DOHH2 (cell line): ENCODE data around the gene SPTAN1.

Source experiments
- CTCF ChIP-seq: fragments of 200-600 bp; sonication (generic); IDR thresholded peaks from one replicate; pipeline ENCODE4 v1.5.1; 2014; ENCODE audit warnings: antibody characterized with exemption, mild to moderate bottlenecking, low read depth, low read length; ENCODE audit not compliant: poor library complexity, severe bottlenecking
- EZH2phosphoT487 ChIP-seq: fragments of 200-600 bp; sonication (generic); IDR thresholded peaks from 2 replicates; pipeline ENCODE4 v1.6.1; 2017; ENCODE audit warnings: borderline replicate concordance, mild to moderate bottlenecking, antibody characterized with exemption, low read length, moderate library complexity, mixed read lengths

- TF ChIP-seq CTCF (no peak), EZH2phosphoT487 (no peak)
Observed at GRCh38 chr9:128653908-128654307, 101.5 kb downstream of the SPTAN1 start.
